K562 (cell line): ENCODE data around the gene CACNA2D3. TPM values are rescaled to one million over a fixed set of nuclear protein-coding genes. Genes with fewer than 3 reads are reported as not detected.

Experiments
- REST ChIP-seq, 2 experiments: fragments of 450-650 bp; formaldehyde crosslinking in 1 of 2; IDR thresholded peaks; 2 replicates each; pipeline versions ENCODE4 v1.4.0 to v1.6.1; 2014 to 2020; ENCODE audit warnings: mild to moderate bottlenecking in 2 of 2, borderline replicate concordance in 1 of 2, low read depth in 1 of 2
- ZNF695 ChIP-seq: fragments of 450-650 bp; formaldehyde crosslinking; IDR thresholded peaks from 2 replicates; pipeline ENCODE4 v1.4.0; 2020; ENCODE audit warnings: mild to moderate bottlenecking, moderate library complexity
- polyA plus RNA-seq, 8 experiments: library from polyadenylated mRNA; depleted of rRNA in 4 of 8; stranded (reverse) in 5 of 8; unstranded in 3 of 8; fragments of >200 nt; fragmentation: Nextera tagmentation in 2 of 8; fragmentation: Illumina TruSeq in 1 of 8; extraction: Ambion mirVana in 2 of 8; extraction: Trizol in 1 of 8; gene quantifications; 2 replicates each; pipeline versions ENCODE4 v1.2.1 to v1.2.3, GENCODE V29; 2011 to 2014; ENCODE audit warnings: inconsistent platforms in 1 of 8, missing spikeins in 1 of 8
- total RNA-seq, 7 experiments: library from RNA; depleted of rRNA in 6 of 7; stranded (reverse); fragments of >200 nt in 6 of 7; fragmentation: Illumina TruSeq in 2 of 7; extraction: Trizol in 2 of 7; gene quantifications; 2 replicates each; pipeline versions ENCODE4 v1.2.1 to v1.2.3, GENCODE V29; 2011 to 2021; ENCODE audit warnings: low replicate concordance in 1 of 7
- TF ChIP-seq, protein P1 (sequence below): fragments of 450-650 bp; formaldehyde crosslinking; IDR thresholded peaks from 2 replicates; pipeline ENCODE4 v1.4.0; 2020; ENCODE audit warnings: mild to moderate bottlenecking, mixed read lengths
- TF ChIP-seq, protein P2 (sequence below): fragments of 450-650 bp; IDR thresholded peaks from 2 replicates; pipeline ENCODE4 v1.6.1; 2017; ENCODE audit warnings: antibody characterized with exemption

Gene CACNA2D3
- total and polyA plus RNA-seq, 9 of the 15 experiments (the other 6 are each of a cell fraction or from before 2014, with no cell fraction given) = 0.01 TPM; not detected in 8

GRCh38 chr3:54366007-54366750 is 243.8 kb downstream of the CACNA2D3 start (continued):
- TF ChIP-seq ZNF695 (no peak), REST (IDR thresholded peaks at IDR 0.05; ENCODE audit: borderline replicate concordance) (no peak), REST (CRISPR knock-in tag; IDR thresholded peaks at IDR 0.05; ENCODE audit: low read depth) (no peak)
- TF ChIP-seq, protein P1, sequence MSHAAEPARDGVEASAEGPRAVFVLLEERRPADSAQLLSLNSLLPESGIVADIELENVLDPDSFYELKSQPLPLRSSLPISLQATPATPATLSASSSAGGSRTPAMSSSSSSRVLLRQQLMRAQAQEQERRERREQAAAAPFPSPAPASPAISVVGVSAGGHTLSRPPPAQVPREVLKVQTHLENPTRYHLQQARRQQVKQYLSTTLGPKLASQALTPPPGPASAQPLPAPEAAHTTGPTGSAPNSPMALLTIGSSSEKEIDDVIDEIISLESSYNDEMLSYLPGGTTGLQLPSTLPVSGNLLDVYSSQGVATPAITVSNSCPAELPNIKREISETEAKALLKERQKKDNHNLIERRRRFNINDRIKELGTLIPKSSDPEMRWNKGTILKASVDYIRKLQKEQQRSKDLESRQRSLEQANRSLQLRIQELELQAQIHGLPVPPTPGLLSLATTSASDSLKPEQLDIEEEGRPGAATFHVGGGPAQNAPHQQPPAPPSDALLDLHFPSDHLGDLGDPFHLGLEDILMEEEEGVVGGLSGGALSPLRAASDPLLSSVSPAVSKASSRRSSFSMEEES (CRISPR knock-in tag) = no peak
- TF ChIP-seq, protein P2, sequence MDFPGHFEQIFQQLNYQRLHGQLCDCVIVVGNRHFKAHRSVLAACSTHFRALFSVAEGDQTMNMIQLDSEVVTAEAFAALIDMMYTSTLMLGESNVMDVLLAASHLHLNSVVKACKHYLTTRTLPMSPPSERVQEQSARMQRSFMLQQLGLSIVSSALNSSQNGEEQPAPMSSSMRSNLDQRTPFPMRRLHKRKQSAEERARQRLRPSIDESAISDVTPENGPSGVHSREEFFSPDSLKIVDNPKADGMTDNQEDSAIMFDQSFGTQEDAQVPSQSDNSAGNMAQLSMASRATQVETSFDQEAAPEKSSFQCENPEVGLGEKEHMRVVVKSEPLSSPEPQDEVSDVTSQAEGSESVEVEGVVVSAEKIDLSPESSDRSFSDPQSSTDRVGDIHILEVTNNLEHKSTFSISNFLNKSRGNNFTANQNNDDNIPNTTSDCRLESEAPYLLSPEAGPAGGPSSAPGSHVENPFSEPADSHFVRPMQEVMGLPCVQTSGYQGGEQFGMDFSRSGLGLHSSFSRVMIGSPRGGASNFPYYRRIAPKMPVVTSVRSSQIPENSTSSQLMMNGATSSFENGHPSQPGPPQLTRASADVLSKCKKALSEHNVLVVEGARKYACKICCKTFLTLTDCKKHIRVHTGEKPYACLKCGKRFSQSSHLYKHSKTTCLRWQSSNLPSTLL = no peak
- TF ChIP-seq, all 486 proteins: peak for 0
